AG04449 (cell line): ENCODE data around the gene GMDS.

ENCODE experiments used
- CTCF ChIA-PET: fragments of 350-600 bp; formaldehyde crosslinking; extraction: SDS; loops from one replicate; lab custom pipeline; 2021; ENCODE audit warnings: antibody characterized with exemption; lab: Yijun Ruan, JAX
- POLR2A ChIA-PET: fragments of 400-600, 350-600 bp; formaldehyde crosslinking; extraction: SDS; loops from one replicate; lab custom pipeline; 2020; ENCODE audit warnings: antibody characterized with exemption, inconsistent platforms; lab: Yijun Ruan, JAX
- DNase-seq: peaks from one replicate; pipeline ENCODE4 v3.0.0-alpha.2; 2010; ENCODE audit warnings: low read depth, low spot score
- H3K4me3 ChIP-seq: 2 replicates; pipeline ENCODE4 v1.5.1; 2011; ENCODE audit warnings: low read depth, mild to moderate bottlenecking, control low read depth, low read length
- TF ChIP-seq, protein P1 (sequence below): IDR thresholded peaks from one replicate; pipeline ENCODE4 v1.5.1; 2011; ENCODE audit warnings: mild to moderate bottlenecking, moderate library complexity, low read length, control low read depth, inconsistent platforms; ENCODE audit not compliant: insufficient read depth; ENCODE audit errors: missing control alignments

GMDS gene

GRCh38 chr6:2218866-2219265 lies 26.5 kb downstream of the GMDS start:
- H3K4me3 ChIP-seq: no peak overlapping the region
- ChIA-PET POLR2A (no interaction called here), CTCF (interaction anchor here (0.9 kb wide), 1 partner anchor 115 kb away, joined by 3 read pairs; no protein-coding TSS in a partner anchor)
- no peak for DNase-seq
- TF ChIP-seq, protein P1, sequence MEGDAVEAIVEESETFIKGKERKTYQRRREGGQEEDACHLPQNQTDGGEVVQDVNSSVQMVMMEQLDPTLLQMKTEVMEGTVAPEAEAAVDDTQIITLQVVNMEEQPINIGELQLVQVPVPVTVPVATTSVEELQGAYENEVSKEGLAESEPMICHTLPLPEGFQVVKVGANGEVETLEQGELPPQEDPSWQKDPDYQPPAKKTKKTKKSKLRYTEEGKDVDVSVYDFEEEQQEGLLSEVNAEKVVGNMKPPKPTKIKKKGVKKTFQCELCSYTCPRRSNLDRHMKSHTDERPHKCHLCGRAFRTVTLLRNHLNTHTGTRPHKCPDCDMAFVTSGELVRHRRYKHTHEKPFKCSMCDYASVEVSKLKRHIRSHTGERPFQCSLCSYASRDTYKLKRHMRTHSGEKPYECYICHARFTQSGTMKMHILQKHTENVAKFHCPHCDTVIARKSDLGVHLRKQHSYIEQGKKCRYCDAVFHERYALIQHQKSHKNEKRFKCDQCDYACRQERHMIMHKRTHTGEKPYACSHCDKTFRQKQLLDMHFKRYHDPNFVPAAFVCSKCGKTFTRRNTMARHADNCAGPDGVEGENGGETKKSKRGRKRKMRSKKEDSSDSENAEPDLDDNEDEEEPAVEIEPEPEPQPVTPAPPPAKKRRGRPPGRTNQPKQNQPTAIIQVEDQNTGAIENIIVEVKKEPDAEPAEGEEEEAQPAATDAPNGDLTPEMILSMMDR: no peak

DNA sequence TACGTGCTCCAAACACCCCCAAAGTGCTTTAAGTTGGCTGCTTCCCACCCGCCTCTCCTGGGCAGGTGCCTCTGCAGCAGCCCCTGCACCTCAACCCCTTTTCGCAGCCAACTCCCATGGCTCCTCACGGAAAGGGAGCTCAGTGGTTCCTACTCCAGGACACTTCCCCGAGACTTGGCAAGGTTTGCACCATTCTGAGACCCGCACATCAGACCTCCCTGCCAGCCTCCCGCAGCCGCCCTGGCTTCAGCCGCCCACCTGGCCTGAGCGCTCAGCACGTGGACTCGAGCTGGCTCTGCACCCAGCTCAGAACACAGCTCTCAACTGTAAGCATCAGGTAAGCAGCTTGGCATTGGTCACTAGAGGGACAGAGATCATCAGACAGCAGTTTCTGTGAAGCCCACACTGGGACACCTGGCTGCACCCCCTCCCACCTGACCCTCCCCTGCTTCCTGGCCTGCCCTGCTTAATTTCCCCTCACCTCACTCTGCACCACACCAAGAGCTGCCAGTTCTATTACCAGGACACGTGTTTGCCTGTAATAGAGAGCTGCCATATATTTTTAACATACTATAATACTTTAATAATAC lies 28.5 kb downstream of the GMDS start:
- CTCF ChIA-PET: interaction anchor here (1.6 kb wide), 1 partner anchor 620 kb away, joined by 7 read pairs; no protein-coding TSS in a partner anchor
- POLR2A ChIA-PET: no interaction called here
- TF ChIP-seq, protein P1: no peak
- no peak for DNase-seq
- H3K4me3 ChIP-seq: no peak overlapping the region

- POLR2A ChIA-PET: no interaction called here
- no peak overlapping the region for H3K4me3 ChIP-seq
- CTCF ChIA-PET: no interaction called here
- no peak for DNase-seq
- TF ChIP-seq, protein P1: no peak
Measured at GRCh38 chr6:2215342-2215741, 30.1 kb downstream of the GMDS start.

GRCh38 chr6:2213086-2213485 lies 32.3 kb downstream of the GMDS start:
- POLR2A ChIA-PET: no interaction called here
- TF ChIP-seq, protein P1: no peak
- CTCF ChIA-PET: interaction anchor here (1.3 kb wide), 1 partner anchor 8 kb away, joined by 5 read pairs; no protein-coding TSS in a partner anchor
- no peak overlapping the region for H3K4me3 ChIP-seq
- DNase-seq: no peak

DNA sequence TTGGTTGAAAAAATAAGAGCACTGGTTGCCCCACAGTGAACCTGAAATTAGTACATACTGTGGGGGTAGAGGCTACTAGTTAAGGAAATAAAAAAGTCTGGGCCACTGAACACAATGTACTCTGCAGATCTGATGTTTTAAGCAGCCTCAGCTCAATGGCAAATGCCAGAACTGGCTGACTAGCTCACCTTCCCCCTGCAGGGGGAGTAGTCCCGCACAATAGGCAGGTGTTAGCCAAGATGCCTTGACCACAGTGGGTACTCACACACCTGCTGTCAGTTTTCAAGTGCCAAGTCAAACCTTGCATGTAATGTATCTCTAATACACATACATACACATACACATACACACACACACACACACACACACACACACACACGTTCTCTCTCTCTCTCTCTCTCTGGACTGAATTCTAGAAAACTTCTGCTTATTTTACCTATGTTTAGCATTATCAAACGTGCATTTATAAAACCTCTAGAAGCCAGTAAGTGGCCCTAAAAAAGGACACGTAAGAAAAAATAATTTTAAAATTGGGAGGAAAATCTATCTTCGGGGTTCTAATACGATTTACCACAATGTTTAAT lies 36.1 kb downstream of the GMDS start:
- TF ChIP-seq, protein P1: peak; percentile 50
- ChIA-PET POLR2A (no interaction called here), CTCF (interaction anchor here (0.7 to 1.7 kb wide), 12 partner anchors 11 to 145 kb away, joined by 3 to 12 read pairs (median 4); no protein-coding TSS in a partner anchor)
- H3K4me3 ChIP-seq: no peak overlapping the region
- no peak for DNase-seq

DNA sequence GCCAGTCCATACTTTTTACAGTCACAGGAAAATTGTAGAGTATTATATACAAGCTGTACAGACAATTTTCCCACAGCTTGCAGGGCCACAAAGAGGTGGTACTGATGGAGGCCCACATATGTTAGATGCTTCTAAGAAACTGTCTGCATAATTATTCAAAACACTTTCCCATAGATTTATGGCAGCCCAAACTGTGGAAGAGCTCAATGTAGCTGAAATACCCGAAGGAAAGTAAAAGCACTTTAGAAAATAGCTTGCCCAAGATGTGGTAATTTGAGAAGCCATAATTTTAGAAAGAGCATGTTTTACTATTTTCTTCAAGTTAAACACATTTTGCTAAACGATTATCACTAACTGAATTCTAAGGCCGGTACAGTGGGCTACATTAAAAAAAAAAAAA lies 36.9 kb downstream of the GMDS start:
- H3K4me3 ChIP-seq: no peak overlapping the region
- ChIA-PET CTCF (interaction anchor here (1.0 to 1.7 kb wide), 6 partner anchors 11 to 146 kb away, joined by 3 to 12 read pairs (median 6); no protein-coding TSS in a partner anchor), POLR2A (no interaction called here)
- DNase-seq: no peak
- TF ChIP-seq, protein P1: no peak
